GM12892 (cell line): ENCODE results near the gene DCPS.
"Not testable (repeated sequence)": the region's sequence is repeated elsewhere in the genome, so short reads cannot be mapped to it uniquely, and the experiment has no call there.

Experiments used
- DNase-seq: peaks from one replicate; pipeline ENCODE4 v3.0.0; 2011; ENCODE audit not compliant: insufficient read length
- FAIRE-seq: peaks from 2 replicates; lab custom pipeline; 2011; peaks lifted over from hg19 to GRCh38; lab: Jason Lieb, UNC
- POLR2A ChIP-seq: IDR thresholded peaks from 2 replicates; pipeline ENCODE4 v1.6.1; 2011; ENCODE audit warnings: low read depth, low read length, control low read depth
- POLR2AphosphoS5 ChIP-seq: IDR thresholded peaks from 2 replicates; pipeline ENCODE4 v1.6.1; 2011; ENCODE audit warnings: low read depth, low read length, control low read depth
- TAF1 ChIP-seq: IDR thresholded peaks from 2 replicates; pipeline ENCODE4 v1.6.1; 2011; ENCODE audit warnings: low read depth, mild to moderate bottlenecking, control low read depth, low read length, borderline replicate concordance

Gene DCPS

DNA sequence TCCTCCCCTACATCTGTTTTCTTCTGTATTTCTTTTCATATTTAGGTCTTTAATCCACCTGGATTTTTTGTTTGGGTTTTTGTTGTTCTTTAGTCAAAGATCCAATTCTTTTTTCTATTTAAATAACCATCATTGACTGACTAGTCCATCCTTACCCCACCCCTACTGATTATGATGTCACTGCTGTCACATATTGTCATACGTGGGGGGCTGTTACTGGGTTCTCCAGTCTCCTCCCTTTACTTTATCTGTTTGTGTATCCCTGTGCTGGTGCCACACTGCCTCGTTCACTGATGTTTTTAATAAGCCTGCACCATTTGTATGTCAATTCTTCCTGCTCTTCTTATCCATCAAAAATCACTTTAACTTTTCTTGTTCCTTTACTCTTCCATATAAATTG is 6.9 kb upstream of the DCPS start:
- DNase-seq, result no peak
- no peak for FAIRE-seq
- TF ChIP-seq POLR2AphosphoS5, result no peak
- TF ChIP-seq POLR2A, result no peak
- TF ChIP-seq TAF1, result no peak

GRCh38 chr11:126304457-126305075 is 706 bp downstream of the DCPS start:
- DNase-seq (no peak), FAIRE-seq (no peak)
- TF ChIP-seq POLR2AphosphoS5 (peak; percentile 53; the same call in 1 of the 2 replicates), POLR2A (peak; percentile 33; the same call in 1 of the 2 replicates), TAF1 (no peak)

- peak; percentile 58 for FAIRE-seq
- no peak for TF ChIP-seq POLR2A
- no peak for TF ChIP-seq POLR2AphosphoS5
- no peak for TF ChIP-seq TAF1
- no peak for DNase-seq
Measured at GRCh38 chr11:126305699-126306098, 1.8 kb downstream of the DCPS start.

- FAIRE-seq (peak; percentile 72), DNase-seq (no peak)
Measured at GRCh38 chr11:126307706-126308105, 3.8 kb downstream of the DCPS start.

DNA sequence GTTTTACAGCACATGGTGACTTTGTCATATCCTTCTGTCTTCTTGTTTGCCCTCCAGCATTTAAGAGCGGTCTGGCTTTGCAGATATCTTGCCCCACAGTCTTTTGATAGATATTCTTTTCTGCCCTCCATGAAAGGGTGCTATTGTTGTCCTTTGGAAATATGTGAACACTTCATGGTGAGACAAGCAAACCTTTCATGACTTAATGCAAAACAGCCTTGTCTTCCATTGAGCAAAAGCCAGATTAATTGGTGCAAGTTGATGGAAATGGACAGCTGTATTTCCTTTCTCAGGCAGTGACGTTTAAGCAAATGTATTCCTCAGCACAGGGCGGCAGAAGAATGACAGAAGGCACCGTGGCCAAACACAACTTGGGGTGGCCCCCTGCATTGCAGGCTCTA is 4.4 kb downstream of the DCPS start:
- TF ChIP-seq POLR2AphosphoS5, result no peak
- TF ChIP-seq TAF1, result no peak
- no peak for TF ChIP-seq POLR2A
- DNase-seq (no peak), FAIRE-seq (no peak)

More at GRCh38 chr11:126307706-126308105, 3.8 kb downstream of the DCPS start:
- TF ChIP-seq TAF1 (no peak), POLR2AphosphoS5 (no peak), POLR2A (no peak)

- FAIRE-seq, DNase-seq: not testable (repeated sequence)
Measured at GRCh38 chr11:126308771-126309170, 4.9 kb downstream of the DCPS start.

DNA sequence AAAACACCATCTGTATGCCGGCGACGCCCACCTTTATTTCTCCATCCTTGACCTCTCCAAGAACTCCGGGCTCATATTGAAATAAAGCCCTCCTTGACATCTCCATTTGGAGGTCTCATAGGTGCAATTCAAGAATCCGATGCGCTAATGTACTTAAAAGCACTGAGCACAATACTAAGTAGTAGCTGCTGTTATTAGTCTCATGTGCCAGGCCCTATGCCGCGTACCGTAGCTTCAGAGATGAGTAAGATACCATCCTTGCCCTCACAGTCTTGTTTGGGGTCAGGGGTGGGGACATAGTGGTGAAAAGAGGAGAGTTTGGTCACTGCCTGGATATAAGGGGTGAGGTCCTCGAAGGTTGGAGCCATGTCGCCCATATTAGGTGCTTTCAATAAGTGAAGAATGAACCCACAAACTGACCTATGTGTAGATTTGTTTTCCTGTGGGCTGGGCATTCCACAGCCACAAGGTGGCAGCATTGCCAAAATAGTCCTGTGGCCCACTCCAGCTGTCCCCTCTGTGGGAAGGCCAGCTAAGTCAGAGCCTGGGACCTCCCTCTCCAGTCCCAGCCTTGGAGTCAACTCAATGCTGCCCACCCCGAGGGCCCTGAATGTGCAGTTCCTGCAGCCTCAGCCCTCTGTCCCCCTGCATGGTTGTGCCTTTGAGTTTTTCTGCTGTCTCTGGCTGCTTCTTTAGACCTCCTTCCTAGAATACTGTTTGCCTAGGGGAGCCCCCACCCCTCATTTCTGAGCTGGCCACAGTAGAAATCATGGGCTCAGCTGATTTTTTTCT is 6.5 kb downstream of the DCPS start:
- DNase-seq (no peak), FAIRE-seq (peak; percentile 85)
- TF ChIP-seq POLR2A (no peak), TAF1 (no peak), POLR2AphosphoS5 (no peak)

DNA sequence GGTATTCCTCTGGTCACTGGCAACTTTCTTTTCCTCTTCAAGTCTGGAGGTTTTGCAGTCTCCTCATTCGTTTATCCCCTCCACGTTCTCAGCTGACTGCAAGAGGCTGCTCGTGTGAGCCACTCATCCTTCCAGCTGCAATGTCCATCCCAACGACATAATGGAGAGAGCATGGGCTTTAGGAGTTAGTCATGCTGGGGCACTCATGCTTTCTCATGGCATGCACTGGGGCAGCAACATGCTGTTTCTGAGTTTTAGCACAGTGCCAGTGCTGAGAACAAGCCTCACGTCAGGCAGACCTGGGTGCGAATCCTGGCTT is 7.1 kb downstream of the DCPS start:
- DNase-seq (no peak), FAIRE-seq (no peak)
- TF ChIP-seq TAF1 (no peak), POLR2A (no peak), POLR2AphosphoS5 (no peak)

- FAIRE-seq, result no peak
- TF ChIP-seq POLR2AphosphoS5 (no peak), POLR2A (no peak), TAF1 (no peak)
Measured at GRCh38 chr11:126311401-126312291, 7.8 kb downstream of the DCPS start.

GRCh38 chr11:126312961-126313360 is 9.1 kb downstream of the DCPS start:
- FAIRE-seq (no peak), DNase-seq (no peak)
- TF ChIP-seq TAF1 (no peak), POLR2A (no peak), POLR2AphosphoS5 (no peak)

More at GRCh38 chr11:126311401-126312291, 7.8 kb downstream of the DCPS start:
- no peak for DNase-seq

DNA sequence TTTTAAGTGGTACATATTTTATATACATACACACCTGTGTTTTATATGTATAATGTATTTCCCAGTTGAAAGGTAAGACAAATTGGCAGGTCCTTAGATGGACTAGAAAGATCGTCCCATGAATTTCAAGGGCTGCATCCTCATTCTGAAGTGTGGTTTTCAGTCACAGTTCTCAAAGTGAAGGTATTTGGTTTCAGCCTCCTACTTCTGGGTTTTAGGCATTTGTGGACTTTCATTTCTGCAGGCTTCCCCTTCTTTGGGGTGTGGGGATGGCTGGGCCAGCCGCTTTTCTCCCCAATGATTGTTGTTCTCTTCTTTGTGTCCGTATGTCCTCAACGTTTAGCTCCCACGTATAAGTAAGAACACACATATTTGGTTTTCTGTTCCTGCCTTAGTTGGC is 10.0 kb downstream of the DCPS start:
- FAIRE-seq (no peak), DNase-seq (no peak)
- TF ChIP-seq POLR2A (no peak), TAF1 (no peak), POLR2AphosphoS5 (no peak)

DNA sequence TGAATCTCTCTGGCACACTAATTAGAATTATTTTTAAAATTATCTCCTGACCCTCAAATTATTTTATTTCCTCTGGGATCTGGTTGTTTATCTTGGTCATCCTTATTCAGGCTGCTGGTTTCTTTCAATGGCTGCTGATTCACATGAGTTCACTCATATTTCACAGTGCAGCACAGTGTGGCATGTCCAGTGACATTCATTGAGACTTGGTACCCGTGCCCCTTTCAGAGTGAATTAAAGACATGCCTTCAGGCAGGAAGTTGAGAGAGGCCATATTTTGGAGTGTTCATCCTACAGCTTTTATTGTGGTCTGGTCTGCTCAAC is 13.5 kb downstream of the DCPS start:
- TF ChIP-seq TAF1 (no peak), POLR2A (no peak), POLR2AphosphoS5 (no peak)
- FAIRE-seq (no peak), DNase-seq (no peak)
